HEK293 (cell line): ENCODE results near the gene CMC1.

ENCODE experiments used
- BCL11B ChIP-seq: fragments of 450-650 bp; formaldehyde crosslinking; IDR thresholded peaks from 2 replicates; pipeline ENCODE4 v1.5.1; 2016; ENCODE audit warnings: low read depth, missing biosample characterization, missing genetic modification characterization
- GLI4 ChIP-seq: fragments of 450-650 bp; formaldehyde crosslinking; IDR thresholded peaks from 2 replicates; pipeline ENCODE4 v1.5.1; 2016; ENCODE audit warnings: missing biosample characterization, missing genetic modification characterization
- GLIS1 ChIP-seq: fragments of 450-650 bp; formaldehyde crosslinking; IDR thresholded peaks from 2 replicates; pipeline ENCODE4 v1.5.1; 2016; ENCODE audit warnings: missing biosample characterization, missing genetic modification characterization
- KLF10 ChIP-seq: fragments of 450-650 bp; IDR thresholded peaks from 2 replicates; pipeline ENCODE4 v1.5.1; 2018; ENCODE audit warnings: missing biosample characterization, mild to moderate bottlenecking, missing genetic modification characterization
- KLF7 ChIP-seq: fragments of 450-650 bp; formaldehyde crosslinking; IDR thresholded peaks from 2 replicates; pipeline ENCODE4 v1.5.1; 2016; ENCODE audit warnings: missing biosample characterization, missing genetic modification characterization, borderline replicate concordance
- KLF9 ChIP-seq: fragments of 450-650 bp; formaldehyde crosslinking; IDR thresholded peaks from 2 replicates; pipeline ENCODE4 v1.5.1; 2016; ENCODE audit warnings: missing biosample characterization, missing genetic modification characterization, low read depth
- OVOL3 ChIP-seq: fragments of 450-650 bp; formaldehyde crosslinking; IDR thresholded peaks from 2 replicates; pipeline ENCODE4 v1.5.1; 2016; ENCODE audit warnings: missing biosample characterization, missing genetic modification characterization
- REPIN1 ChIP-seq: fragments of 450-650 bp; formaldehyde crosslinking; IDR thresholded peaks from 2 replicates; pipeline ENCODE4 v1.5.1; 2017; ENCODE audit warnings: missing biosample characterization, missing genetic modification characterization, low read depth
- YY1 ChIP-seq: fragments of 450-650 bp; formaldehyde crosslinking; IDR thresholded peaks from 2 replicates; pipeline ENCODE4 v1.5.1; 2018; ENCODE audit warnings: missing biosample characterization, missing genetic modification characterization
- ZNF112 ChIP-seq: fragments of 450-650 bp; formaldehyde crosslinking; IDR thresholded peaks from 2 replicates; pipeline ENCODE4 v1.5.0; 2017; ENCODE audit warnings: missing biosample characterization, missing genetic modification characterization
- ZNF114 ChIP-seq: fragments of 450-650 bp; formaldehyde crosslinking; IDR thresholded peaks from 2 replicates; pipeline ENCODE4 v1.5.0; 2017; ENCODE audit warnings: missing biosample characterization, missing genetic modification characterization
- ZNF19 ChIP-seq: fragments of 450-650 bp; formaldehyde crosslinking; IDR thresholded peaks from 2 replicates; pipeline ENCODE4; 2016; ENCODE audit warnings: missing biosample characterization, missing genetic modification characterization, low read depth
- ZNF423 ChIP-seq: fragments of 450-650 bp; formaldehyde crosslinking; IDR thresholded peaks from 2 replicates; pipeline ENCODE4 v1.5.1; 2016; ENCODE audit warnings: missing biosample characterization, missing genetic modification characterization
- ZNF521 ChIP-seq: fragments of 450-650 bp; formaldehyde crosslinking; IDR thresholded peaks from 2 replicates; pipeline ENCODE4 v1.5.1; 2017; ENCODE audit warnings: missing biosample characterization, mild to moderate bottlenecking, missing genetic modification characterization
- ZNF530 ChIP-seq: fragments of 450-650 bp; formaldehyde crosslinking; IDR thresholded peaks from 2 replicates; pipeline ENCODE4 v1.5.1; 2016; ENCODE audit warnings: low read depth, missing biosample characterization, missing genetic modification characterization
- ZNF626 ChIP-seq: fragments of 450-650 bp; sonication (Bioruptor Pico); formaldehyde crosslinking; IDR thresholded peaks from 2 replicates; pipeline ENCODE4 v1.5.1; 2018; ENCODE audit warnings: missing biosample characterization, missing genetic modification characterization, inconsistent platforms
- ZNF76 ChIP-seq: fragments of 450-650 bp; formaldehyde crosslinking; IDR thresholded peaks from 2 replicates; pipeline ENCODE4; 2016; ENCODE audit warnings: low read depth, missing biosample characterization, missing genetic modification characterization, borderline replicate concordance
- ZNF768 ChIP-seq: fragments of 450-650 bp; formaldehyde crosslinking; IDR thresholded peaks from 2 replicates; pipeline ENCODE4 v1.5.1; 2018; ENCODE audit warnings: missing biosample characterization, mild to moderate bottlenecking, missing genetic modification characterization
- ZNF837 ChIP-seq: fragments of 450-650 bp; formaldehyde crosslinking; IDR thresholded peaks from 2 replicates; pipeline ENCODE4 v1.5.1; 2016; ENCODE audit warnings: missing biosample characterization, missing genetic modification characterization
- TF ChIP-seq, protein P1 (sequence below): fragments of 450-650 bp; formaldehyde crosslinking; IDR thresholded peaks from 2 replicates; pipeline ENCODE4 v1.5.1; 2016; ENCODE audit warnings: missing biosample characterization, missing genetic modification characterization
- TF ChIP-seq, protein P2 (sequence below): fragments of 450-650 bp; formaldehyde crosslinking; IDR thresholded peaks from 2 replicates; pipeline ENCODE4 v1.5.1; 2016; ENCODE audit warnings: missing biosample characterization, missing genetic modification characterization
- TF ChIP-seq, protein P3 (sequence below): fragments of 450-650 bp; formaldehyde crosslinking; IDR thresholded peaks from 2 replicates; pipeline ENCODE4 v1.5.1; 2016; ENCODE audit warnings: missing biosample characterization, missing genetic modification characterization, borderline replicate concordance
- TF ChIP-seq, protein P4 (sequence below): fragments of 450-650 bp; formaldehyde crosslinking; IDR thresholded peaks from 2 replicates; pipeline ENCODE4 v1.5.1; 2016; ENCODE audit warnings: missing biosample characterization, missing genetic modification characterization
- TF ChIP-seq, protein P5 (sequence below): fragments of 450-650 bp; formaldehyde crosslinking; IDR thresholded peaks from 2 replicates; pipeline ENCODE4 v1.5.1; 2016; ENCODE audit warnings: missing biosample characterization, missing genetic modification characterization
- TF ChIP-seq, protein P6 (sequence below): fragments of 450-650 bp; formaldehyde crosslinking; IDR thresholded peaks from 2 replicates; pipeline ENCODE4 v1.5.1; 2016; ENCODE audit warnings: missing biosample characterization, missing genetic modification characterization

The CMC1 gene

DNA sequence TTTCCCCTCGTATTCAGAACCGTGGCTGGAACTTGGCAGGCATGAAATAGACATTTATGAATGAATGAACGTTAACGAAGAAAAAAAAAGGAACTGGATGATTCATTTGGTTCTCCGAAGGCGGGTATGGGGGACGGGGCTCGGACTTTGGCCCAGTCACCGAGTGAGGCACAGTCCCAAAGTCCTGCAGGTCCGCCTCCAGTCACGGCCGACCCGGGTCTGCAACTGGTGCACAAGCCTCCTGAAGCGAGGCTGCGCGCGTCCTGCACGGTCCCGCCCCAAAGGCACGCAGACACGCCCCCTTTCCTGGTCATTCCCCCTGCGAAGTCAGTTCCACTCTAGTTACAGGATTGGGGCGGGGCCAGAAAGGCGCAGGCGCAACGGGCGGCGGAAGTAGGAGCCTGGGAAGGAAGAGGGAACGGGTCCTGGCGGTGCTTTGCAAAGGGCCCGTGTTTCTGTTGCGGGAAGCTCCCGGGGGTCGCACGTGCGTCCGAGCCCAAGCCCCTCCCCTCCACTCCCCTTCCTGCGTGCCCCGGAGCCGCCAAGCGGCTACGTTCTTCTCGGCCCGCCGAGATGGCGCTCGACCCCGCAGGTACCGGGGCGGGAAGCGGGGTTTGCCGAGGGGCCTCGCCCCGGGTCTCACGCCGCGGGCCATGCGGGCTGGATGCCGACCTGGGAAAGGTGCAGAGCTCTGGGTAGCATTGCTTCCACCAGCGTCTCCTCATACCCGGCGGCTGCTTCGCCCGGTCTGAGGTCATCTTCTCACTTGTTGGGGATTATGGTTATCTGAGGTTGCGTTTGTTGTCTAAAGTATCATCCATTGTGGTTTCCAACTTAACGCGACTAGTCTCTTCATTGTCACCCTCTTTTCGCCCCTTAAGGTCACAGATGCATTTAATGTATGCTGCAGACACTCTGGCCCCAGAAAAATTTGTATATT lies at the start of gene CMC1 (continued):
- TF ChIP-seq, protein P1, sequence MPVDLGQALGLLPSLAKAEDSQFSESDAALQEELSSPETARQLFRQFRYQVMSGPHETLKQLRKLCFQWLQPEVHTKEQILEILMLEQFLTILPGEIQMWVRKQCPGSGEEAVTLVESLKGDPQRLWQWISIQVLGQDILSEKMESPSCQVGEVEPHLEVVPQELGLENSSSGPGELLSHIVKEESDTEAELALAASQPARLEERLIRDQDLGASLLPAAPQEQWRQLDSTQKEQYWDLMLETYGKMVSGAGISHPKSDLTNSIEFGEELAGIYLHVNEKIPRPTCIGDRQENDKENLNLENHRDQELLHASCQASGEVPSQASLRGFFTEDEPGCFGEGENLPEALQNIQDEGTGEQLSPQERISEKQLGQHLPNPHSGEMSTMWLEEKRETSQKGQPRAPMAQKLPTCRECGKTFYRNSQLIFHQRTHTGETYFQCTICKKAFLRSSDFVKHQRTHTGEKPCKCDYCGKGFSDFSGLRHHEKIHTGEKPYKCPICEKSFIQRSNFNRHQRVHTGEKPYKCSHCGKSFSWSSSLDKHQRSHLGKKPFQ (tag by site-specific recombination), result no peak
- peak; percentile 29; the same call in 1 of the 2 replicates for TF ChIP-seq YY1 (tag by site-specific recombination)
- no peak for TF ChIP-seq ZNF521 (tag by site-specific recombination)
- peak; percentile 38; the same call in 1 of the 2 replicates for TF ChIP-seq GLIS1 (tag by site-specific recombination)
- TF ChIP-seq REPIN1 (tag by site-specific recombination), result no peak
- TF ChIP-seq, protein P2, sequence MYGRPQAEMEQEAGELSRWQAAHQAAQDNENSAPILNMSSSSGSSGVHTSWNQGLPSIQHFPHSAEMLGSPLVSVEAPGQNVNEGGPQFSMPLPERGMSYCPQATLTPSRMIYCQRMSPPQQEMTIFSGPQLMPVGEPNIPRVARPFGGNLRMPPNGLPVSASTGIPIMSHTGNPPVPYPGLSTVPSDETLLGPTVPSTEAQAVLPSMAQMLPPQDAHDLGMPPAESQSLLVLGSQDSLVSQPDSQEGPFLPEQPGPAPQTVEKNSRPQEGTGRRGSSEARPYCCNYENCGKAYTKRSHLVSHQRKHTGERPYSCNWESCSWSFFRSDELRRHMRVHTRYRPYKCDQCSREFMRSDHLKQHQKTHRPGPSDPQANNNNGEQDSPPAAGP (tag by site-specific recombination), result no peak
- no peak for TF ChIP-seq KLF7 (tag by site-specific recombination)
- TF ChIP-seq ZNF626 (tag by site-specific recombination), result no peak
- TF ChIP-seq KLF9 (tag by site-specific recombination), result peak; percentile 96
- no peak for TF ChIP-seq ZNF837 (tag by site-specific recombination)
- TF ChIP-seq ZNF768 (tag by site-specific recombination), result no peak
- no peak for TF ChIP-seq ZNF530
- no peak for TF ChIP-seq GLI4
- TF ChIP-seq, protein P3, sequence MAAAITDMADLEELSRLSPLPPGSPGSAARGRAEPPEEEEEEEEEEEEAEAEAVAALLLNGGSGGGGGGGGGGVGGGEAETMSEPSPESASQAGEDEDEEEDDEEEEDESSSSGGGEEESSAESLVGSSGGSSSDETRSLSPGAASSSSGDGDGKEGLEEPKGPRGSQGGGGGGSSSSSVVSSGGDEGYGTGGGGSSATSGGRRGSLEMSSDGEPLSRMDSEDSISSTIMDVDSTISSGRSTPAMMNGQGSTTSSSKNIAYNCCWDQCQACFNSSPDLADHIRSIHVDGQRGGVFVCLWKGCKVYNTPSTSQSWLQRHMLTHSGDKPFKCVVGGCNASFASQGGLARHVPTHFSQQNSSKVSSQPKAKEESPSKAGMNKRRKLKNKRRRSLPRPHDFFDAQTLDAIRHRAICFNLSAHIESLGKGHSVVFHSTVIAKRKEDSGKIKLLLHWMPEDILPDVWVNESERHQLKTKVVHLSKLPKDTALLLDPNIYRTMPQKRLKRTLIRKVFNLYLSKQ (tag by site-specific recombination), result no peak
- TF ChIP-seq KLF10 (tag by site-specific recombination), result no peak
- TF ChIP-seq BCL11B, result no peak
- no peak for TF ChIP-seq ZNF114
- TF ChIP-seq, protein P4, sequence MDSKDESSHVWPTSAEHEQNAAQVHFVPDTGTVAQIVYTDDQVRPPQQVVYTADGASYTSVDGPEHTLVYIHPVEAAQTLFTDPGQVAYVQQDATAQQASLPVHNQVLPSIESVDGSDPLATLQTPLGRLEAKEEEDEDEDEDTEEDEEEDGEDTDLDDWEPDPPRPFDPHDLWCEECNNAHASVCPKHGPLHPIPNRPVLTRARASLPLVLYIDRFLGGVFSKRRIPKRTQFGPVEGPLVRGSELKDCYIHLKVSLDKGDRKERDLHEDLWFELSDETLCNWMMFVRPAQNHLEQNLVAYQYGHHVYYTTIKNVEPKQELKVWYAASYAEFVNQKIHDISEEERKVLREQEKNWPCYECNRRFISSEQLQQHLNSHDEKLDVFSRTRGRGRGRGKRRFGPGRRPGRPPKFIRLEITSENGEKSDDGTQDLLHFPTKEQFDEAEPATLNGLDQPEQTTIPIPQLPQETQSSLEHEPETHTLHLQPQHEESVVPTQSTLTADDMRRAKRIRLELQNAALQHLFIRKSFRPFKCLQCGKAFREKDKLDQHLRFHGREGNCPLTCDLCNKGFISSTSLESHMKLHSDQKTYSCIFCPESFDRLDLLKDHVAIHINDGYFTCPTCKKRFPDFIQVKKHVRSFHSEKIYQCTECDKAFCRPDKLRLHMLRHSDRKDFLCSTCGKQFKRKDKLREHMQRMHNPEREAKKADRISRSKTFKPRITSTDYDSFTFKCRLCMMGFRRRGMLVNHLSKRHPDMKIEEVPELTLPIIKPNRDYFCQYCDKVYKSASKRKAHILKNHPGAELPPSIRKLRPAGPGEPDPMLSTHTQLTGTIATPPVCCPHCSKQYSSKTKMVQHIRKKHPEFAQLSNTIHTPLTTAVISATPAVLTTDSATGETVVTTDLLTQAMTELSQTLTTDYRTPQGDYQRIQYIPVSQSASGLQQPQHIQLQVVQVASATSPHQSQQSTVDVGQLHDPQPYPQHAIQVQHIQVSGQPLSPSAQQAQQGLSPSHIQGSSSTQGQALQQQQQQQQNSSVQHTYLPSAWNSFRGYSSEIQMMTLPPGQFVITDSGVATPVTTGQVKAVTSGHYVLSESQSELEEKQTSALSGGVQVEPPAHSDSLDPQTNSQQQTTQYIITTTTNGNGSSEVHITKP (tag by site-specific recombination), result peak; percentile 56
- TF ChIP-seq, protein P5, sequence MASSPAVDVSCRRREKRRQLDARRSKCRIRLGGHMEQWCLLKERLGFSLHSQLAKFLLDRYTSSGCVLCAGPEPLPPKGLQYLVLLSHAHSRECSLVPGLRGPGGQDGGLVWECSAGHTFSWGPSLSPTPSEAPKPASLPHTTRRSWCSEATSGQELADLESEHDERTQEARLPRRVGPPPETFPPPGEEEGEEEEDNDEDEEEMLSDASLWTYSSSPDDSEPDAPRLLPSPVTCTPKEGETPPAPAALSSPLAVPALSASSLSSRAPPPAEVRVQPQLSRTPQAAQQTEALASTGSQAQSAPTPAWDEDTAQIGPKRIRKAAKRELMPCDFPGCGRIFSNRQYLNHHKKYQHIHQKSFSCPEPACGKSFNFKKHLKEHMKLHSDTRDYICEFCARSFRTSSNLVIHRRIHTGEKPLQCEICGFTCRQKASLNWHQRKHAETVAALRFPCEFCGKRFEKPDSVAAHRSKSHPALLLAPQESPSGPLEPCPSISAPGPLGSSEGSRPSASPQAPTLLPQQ, result peak; percentile 63
- no peak for TF ChIP-seq ZNF19 (tag by site-specific recombination)
- no peak for TF ChIP-seq ZNF112 (tag by site-specific recombination)
- TF ChIP-seq OVOL3 (tag by site-specific recombination), result no peak
- no peak for TF ChIP-seq ZNF423 (tag by site-specific recombination)
- TF ChIP-seq, protein P6, sequence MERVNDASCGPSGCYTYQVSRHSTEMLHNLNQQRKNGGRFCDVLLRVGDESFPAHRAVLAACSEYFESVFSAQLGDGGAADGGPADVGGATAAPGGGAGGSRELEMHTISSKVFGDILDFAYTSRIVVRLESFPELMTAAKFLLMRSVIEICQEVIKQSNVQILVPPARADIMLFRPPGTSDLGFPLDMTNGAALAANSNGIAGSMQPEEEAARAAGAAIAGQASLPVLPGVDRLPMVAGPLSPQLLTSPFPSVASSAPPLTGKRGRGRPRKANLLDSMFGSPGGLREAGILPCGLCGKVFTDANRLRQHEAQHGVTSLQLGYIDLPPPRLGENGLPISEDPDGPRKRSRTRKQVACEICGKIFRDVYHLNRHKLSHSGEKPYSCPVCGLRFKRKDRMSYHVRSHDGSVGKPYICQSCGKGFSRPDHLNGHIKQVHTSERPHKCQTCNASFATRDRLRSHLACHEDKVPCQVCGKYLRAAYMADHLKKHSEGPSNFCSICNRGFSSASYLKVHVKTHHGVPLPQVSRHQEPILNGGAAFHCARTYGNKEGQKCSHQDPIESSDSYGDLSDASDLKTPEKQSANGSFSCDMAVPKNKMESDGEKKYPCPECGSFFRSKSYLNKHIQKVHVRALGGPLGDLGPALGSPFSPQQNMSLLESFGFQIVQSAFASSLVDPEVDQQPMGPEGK (tag by site-specific recombination), result peak; percentile 54
- peak; percentile 63 for TF ChIP-seq ZNF76 (tag by site-specific recombination)
